CD4-positive, CD25-positive, alpha-beta regulatory T cell (primary cell): ENCODE results near the gene TCF4. TPM values are rescaled to one million over a fixed set of nuclear protein-coding genes. Genes with fewer than 3 reads are reported as not detected.

ENCODE experiments used
- ATAC-seq, 2 donors: fragments of 150-1000 bp; cut with Tn5 transposase; one replicate each; pipeline ENCODE4 v1.10.0; 2021; ENCODE audit warnings: low read depth in 2 of 2, moderate number of reproducible peaks in 2 of 2, moderate library complexity in 1 of 2
- DNase-seq, 3 donors: peaks; one replicate each; pipeline versions ENCODE4 v3.0.0 to v3.0.0-alpha.2; 2012 to 2022; ENCODE audit warnings: mixed read lengths in 1 of 3
- H3K27ac ChIP-seq: one replicate; pipeline ENCODE4 v1.7.0; 2013; ENCODE audit warnings: mild to moderate bottlenecking, low read length; ENCODE audit not compliant: insufficient read depth, poor library complexity, severe bottlenecking
- H3K27me3 ChIP-seq: one replicate; pipeline ENCODE4 v1.7.0; 2013; ENCODE audit warnings: low read length; ENCODE audit not compliant: control insufficient read depth, insufficient read depth
- H3K36me3 ChIP-seq: one replicate; pipeline ENCODE4 v1.7.0; 2013; ENCODE audit warnings: mild to moderate bottlenecking, low read length, moderate library complexity; ENCODE audit not compliant: control insufficient read depth, insufficient read depth
- H3K4me1 ChIP-seq: 2 replicates; pipeline ENCODE4 v1.7.0; 2013; ENCODE audit warnings: mild to moderate bottlenecking, low read length; ENCODE audit not compliant: insufficient read depth, control insufficient read depth, poor library complexity, severe bottlenecking
- H3K4me3 ChIP-seq: one replicate; pipeline ENCODE4 v1.7.0; 2013; ENCODE audit warnings: low read depth, mild to moderate bottlenecking, low read length, moderate library complexity
- H3K9me3 ChIP-seq, 2 experiments: 1 replicate in 1 of 2; 2 replicates in 1 of 2; pipeline ENCODE4 v1.7.0; 2013; ENCODE audit warnings: low read length in 2 of 2, mild to moderate bottlenecking in 1 of 2, moderate library complexity in 1 of 2; ENCODE audit not compliant: control insufficient read depth in 2 of 2
- H3K27ac Mint-ChIP-seq, 3 donors: one replicate each; pipeline ENCODE4 v1.8.0; 2020 to 2022; ENCODE audit warnings: mild to moderate bottlenecking in 3 of 3, mixed read lengths in 3 of 3, moderate library complexity in 2 of 3
- H3K27me3 Mint-ChIP-seq: one replicate; pipeline ENCODE4 v1.8.0; 2022; ENCODE audit warnings: mild to moderate bottlenecking, mixed read lengths
- H3K36me3 Mint-ChIP-seq: one replicate; pipeline ENCODE4 v1.8.0; 2020; ENCODE audit warnings: mixed read lengths
- H3K4me1 Mint-ChIP-seq, 4 donors: one replicate each; pipeline ENCODE4 v1.8.0; 2020 to 2022; ENCODE audit warnings: mixed read lengths in 4 of 4, mild to moderate bottlenecking in 1 of 4
- H3K4me3 Mint-ChIP-seq, 4 donors: one replicate each; pipeline ENCODE4 v1.8.0; 2020 to 2022; ENCODE audit warnings: mild to moderate bottlenecking in 4 of 4, mixed read lengths in 4 of 4, moderate library complexity in 3 of 4
- H3K9me3 Mint-ChIP-seq, 7 donors: one replicate each; pipeline ENCODE4 v1.8.0; 2020 to 2022; ENCODE audit warnings: mixed read lengths in 7 of 7, mild to moderate bottlenecking in 3 of 7, moderate library complexity in 2 of 7
- polyA plus RNA-seq, 4 donors: library from polyadenylated mRNA; unstranded; fragments of 300-500 nt; fragmentation: Illumina TruSeq; gene quantifications; one replicate each; pipeline ENCODE4 v1.2.3, GENCODE V29; 2021
- total RNA-seq: library from RNA; stranded (reverse); gene quantifications from one replicate; pipeline ENCODE4 v1.2.3, GENCODE V29; 2022

Gene TCF4
- total and polyA plus RNA-seq, 5 donors from 2014 or later = 0.06 to 2.4 (median 0.92) TPM

GRCh38 chr18:55179425-55179824 is 408.6 kb downstream of the TCF4 start:
- H3K27ac ChIP-seq = no peak overlapping the region
- H3K4me3 Mint-ChIP-seq = no peak overlapping the region
- no peaks in the 10 kb centered on the region for H3K36me3 Mint-ChIP-seq

GRCh38 chr18:55173291-55173690 is 414.7 kb downstream of the TCF4 start:
- Histone ChIP-seq H3K9me3 (peaks cover 0 to 4% of the 10 kb centered on the region in 2 experiments), H3K27ac (no peak overlapping the region), H3K4me3 (no peak overlapping the region), H3K27me3 (no peaks in the 10 kb centered on the region), H3K4me1 (no peaks in the 10 kb centered on the region), H3K36me3 (no peaks in the 10 kb centered on the region)
- Mint-ChIP-seq H3K4me3 (no peak overlapping the region), H3K36me3 (no peaks in the 10 kb centered on the region), H3K27ac (no peak overlapping the region), H3K4me1 (no peaks in the 10 kb centered on the region), H3K9me3 (peaks cover 2 to 19% (median 5%) of the 10 kb centered on the region in 7 donors), H3K27me3 (no peaks in the 10 kb centered on the region)
- ATAC-seq = no peak
- DNase-seq = no peak

More at GRCh38 chr18:55179425-55179824, 408.6 kb downstream of the TCF4 start:
- Histone ChIP-seq H3K4me3 (no peak overlapping the region), H3K27me3 (no peaks in the 10 kb centered on the region), H3K9me3 (no peaks in the 10 kb centered on the region), H3K4me1 (no peaks in the 10 kb centered on the region), H3K36me3 (no peaks in the 10 kb centered on the region)
- ATAC-seq = no peak
- no peaks in the 10 kb centered on the region for H3K4me1 Mint-ChIP-seq
- H3K9me3 Mint-ChIP-seq = peaks cover 0 to 12% (median 2%) of the 10 kb centered on the region in 7 donors
- no peaks in the 10 kb centered on the region for H3K27me3 Mint-ChIP-seq
- H3K27ac Mint-ChIP-seq = no peak overlapping the region
- DNase-seq = no peak
